Panc1 (cell line): ENCODE data around the gene CEP68.

Experiments used
- TF ChIP-seq, protein P1 (sequence below): fragments of 450-650 bp; IDR thresholded peaks from 2 replicates; pipeline ENCODE4 v1.5.1; 2017; ENCODE audit warnings: mild to moderate bottlenecking
- TF ChIP-seq, protein P2 (sequence below), 2 experiments: IDR thresholded peaks; 2 replicates each; pipeline ENCODE4 v1.6.1; 2011 to 2012; ENCODE audit warnings: low read depth in 2 of 2, control low read depth in 1 of 2, low read length in 1 of 2, mild to moderate bottlenecking in 1 of 2, moderate library complexity in 1 of 2; ENCODE audit not compliant: insufficient read depth in 1 of 2

DNA sequence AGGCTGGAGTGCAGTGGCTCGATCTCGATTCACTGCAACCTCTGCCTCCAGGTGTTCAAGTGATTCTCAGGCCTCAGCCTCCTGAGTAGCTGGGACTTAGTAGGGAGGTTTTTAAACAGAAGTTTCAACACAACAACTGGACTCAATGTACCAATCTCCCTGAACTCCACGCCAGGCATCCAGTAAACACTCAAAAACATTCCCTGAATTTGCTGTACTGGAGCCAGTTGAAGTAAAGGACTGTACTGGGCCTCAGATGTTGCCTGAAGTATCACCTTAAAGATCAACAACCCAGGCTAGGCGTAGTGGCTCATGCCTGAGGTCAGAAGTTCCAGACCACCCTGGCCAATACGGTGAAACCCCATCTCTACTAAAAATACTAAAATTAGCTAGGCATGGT, 51.3 kb downstream of the CEP68 start:
- TF ChIP-seq, protein P1, sequence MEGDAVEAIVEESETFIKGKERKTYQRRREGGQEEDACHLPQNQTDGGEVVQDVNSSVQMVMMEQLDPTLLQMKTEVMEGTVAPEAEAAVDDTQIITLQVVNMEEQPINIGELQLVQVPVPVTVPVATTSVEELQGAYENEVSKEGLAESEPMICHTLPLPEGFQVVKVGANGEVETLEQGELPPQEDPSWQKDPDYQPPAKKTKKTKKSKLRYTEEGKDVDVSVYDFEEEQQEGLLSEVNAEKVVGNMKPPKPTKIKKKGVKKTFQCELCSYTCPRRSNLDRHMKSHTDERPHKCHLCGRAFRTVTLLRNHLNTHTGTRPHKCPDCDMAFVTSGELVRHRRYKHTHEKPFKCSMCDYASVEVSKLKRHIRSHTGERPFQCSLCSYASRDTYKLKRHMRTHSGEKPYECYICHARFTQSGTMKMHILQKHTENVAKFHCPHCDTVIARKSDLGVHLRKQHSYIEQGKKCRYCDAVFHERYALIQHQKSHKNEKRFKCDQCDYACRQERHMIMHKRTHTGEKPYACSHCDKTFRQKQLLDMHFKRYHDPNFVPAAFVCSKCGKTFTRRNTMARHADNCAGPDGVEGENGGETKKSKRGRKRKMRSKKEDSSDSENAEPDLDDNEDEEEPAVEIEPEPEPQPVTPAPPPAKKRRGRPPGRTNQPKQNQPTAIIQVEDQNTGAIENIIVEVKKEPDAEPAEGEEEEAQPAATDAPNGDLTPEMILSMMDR: no peak
- TF ChIP-seq, protein P2, sequence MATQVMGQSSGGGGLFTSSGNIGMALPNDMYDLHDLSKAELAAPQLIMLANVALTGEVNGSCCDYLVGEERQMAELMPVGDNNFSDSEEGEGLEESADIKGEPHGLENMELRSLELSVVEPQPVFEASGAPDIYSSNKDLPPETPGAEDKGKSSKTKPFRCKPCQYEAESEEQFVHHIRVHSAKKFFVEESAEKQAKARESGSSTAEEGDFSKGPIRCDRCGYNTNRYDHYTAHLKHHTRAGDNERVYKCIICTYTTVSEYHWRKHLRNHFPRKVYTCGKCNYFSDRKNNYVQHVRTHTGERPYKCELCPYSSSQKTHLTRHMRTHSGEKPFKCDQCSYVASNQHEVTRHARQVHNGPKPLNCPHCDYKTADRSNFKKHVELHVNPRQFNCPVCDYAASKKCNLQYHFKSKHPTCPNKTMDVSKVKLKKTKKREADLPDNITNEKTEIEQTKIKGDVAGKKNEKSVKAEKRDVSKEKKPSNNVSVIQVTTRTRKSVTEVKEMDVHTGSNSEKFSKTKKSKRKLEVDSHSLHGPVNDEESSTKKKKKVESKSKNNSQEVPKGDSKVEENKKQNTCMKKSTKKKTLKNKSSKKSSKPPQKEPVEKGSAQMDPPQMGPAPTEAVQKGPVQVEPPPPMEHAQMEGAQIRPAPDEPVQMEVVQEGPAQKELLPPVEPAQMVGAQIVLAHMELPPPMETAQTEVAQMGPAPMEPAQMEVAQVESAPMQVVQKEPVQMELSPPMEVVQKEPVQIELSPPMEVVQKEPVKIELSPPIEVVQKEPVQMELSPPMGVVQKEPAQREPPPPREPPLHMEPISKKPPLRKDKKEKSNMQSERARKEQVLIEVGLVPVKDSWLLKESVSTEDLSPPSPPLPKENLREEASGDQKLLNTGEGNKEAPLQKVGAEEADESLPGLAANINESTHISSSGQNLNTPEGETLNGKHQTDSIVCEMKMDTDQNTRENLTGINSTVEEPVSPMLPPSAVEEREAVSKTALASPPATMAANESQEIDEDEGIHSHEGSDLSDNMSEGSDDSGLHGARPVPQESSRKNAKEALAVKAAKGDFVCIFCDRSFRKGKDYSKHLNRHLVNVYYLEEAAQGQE (IDR thresholded peaks at IDR 0.05; ENCODE audit: insufficient read depth in 1 of 2, low read depth in 2 of 2, low read length in 1 of 2): no peak
